IPS-NIHi11 (cell line): ENCODE results near the gene MARCHF9.
A peak's percentile ranks its signal among the peaks of the same experiment; 100 is the strongest.

ENCODE experiments used
- DNase-seq: peaks from one replicate; pipeline ENCODE4 v3.0.0; 2012; ENCODE audit warnings: mixed read lengths, low spot score

Gene MARCHF9

DNA sequence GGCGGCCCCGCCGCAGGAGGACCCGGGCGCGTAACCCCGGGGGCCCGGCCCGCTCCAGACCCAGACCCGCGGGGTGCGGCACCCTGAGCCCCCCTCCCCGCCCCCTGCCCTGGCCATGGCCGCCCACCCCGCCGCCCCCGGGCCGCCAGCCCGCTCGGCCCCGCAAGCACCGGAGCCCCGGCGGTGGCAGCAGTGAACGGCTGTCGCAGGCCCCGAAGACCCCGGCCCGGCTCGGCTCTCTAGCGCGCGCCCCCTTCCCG is 221 bp downstream of the MARCHF9 start:
- DNase-seq, result peak; percentile 18

DNA sequence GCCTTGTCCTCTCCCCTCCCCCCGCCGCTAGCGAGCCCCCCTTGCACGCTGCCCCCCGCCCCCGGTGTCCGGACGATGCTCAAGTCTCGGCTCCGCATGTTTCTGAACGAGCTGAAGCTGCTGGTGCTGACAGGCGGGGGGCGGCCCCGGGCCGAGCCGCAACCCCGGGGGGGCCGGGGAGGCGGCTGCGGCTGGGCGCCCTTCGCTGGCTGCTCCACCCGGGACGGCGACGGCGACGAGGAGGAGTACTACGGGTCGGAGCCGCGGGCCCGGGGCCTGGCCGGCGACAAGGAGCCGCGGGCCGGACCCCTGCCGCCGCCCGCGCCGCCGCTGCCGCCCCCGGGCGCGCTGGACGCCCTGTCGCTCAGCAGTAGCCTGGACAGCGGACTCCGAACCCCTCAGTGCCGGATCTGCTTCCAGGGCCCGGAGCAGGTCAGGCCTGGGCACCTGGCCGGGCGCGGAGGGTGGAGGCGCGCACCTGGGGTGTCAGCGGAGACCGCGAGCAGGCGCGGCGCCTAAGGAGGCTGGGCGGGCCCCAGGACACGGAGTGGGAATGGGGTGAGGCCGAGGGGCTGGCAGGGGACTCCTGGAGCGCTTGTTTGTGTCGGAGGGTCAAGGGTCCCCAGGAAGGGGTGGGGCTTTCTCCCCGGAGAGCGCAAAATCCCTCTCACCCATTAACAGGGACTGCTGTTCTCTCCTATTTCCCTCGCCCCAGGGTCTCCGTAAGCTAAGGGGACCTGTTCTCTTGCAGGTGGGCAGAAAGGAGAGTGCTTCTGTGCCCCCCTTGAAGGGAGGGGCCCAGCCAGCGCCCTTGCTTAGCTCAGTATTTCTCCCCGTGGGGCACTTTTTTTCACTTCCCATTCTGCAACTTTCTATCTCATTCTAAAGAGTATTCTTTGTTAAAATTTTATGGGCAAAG is 810 bp downstream of the MARCHF9 start:
- peak; percentile 49 for DNase-seq

DNA sequence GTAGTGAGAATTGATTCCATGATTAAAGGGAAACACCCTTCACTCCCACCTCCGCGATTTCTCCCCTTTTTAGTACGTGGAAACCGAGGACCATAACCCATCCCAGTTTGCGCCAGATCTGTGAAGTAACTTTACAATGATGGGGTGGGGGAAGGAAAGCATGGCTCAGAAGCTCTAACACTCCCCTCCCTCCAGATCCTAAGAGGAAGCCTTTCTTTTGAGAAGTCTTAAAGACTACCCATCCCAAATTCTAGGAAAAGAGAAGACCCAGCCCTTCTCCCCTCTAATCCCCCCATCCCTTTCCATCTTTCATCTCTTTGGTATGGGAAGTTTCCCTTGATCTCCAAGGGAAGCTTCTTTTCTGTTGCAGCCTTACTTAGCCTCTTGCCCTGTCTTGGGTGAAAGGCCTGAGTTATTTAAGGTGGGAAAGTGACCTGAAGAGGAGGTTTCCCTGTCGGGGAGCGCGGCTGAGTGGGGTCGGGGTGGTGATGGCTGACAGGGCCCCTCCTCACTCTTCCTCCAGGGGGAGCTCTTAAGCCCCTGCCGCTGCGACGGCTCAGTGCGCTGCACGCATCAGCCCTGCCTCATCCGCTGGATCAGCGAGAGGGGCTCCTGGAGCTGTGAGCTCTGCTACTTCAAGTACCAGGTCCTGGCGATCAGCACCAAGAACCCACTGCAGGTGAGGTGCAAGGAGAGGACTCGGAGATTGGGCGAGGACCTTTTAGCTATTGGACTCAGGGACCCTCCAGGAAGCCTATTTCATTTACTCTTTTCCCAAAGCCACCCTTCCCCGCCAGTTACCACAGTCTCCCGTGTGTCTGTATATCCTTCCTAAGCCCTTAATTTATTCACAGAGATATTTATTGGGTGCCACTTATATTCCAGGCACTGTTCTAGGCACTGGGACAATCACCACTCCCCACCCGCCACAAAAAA is 1.8 kb downstream of the MARCHF9 start:
- peak; percentile 82 for DNase-seq

DNA sequence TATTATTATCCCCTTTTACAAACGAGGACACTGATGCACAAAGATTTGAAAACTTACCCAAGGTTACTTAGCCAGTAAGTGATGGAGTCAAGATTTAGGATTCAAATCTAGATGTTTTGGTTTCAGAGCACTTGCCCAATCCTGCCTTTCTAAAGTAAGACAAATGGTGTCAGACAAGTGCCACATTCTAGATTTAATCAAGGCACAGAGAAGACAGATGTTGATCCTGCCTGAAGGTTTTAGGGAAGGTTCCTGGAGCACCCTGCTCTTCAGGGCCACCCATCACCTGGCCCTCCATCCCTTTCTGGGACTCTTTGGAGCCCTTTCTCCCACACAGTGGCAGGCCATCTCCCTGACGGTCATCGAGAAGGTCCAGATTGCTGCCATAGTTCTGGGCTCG is 2.9 kb downstream of the MARCHF9 start:
- no peak for DNase-seq

DNA sequence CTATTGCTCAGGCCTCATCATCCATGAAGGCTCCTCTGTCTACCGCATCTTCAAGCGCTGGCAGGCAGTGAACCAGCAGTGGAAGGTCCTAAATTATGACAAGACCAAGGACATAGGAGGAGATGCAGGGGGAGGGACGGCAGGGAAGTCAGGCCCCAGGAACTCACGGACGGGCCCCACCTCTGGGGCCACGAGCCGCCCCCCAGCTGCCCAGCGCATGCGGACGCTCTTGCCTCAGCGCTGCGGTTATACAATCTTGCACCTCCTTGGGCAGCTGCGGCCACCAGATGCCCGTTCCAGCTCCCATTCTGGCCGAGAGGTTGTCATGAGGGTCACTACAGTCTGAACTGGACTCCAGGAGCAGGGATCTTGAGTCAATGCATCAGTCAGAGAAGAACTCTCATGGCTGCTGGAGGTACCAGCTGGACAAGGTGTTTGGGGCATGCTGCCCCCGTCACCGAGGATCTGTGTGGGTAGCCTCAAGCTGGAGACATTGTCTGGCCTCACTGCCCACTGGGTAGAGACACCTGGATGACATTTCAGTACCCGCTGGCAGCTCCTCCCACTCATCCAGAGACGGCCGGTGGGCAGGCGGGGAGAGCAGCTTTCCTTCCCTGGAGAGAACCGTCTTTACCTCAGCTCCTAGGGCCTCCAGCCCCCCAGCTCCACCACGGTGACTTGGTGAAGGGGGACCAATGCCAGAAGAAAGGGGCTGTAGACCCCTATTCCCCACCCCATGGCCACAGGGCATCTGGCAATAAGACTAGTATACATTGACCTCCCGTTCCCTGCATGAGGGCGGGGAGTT is 3.9 kb downstream of the MARCHF9 start:
- no peak for DNase-seq

DNA sequence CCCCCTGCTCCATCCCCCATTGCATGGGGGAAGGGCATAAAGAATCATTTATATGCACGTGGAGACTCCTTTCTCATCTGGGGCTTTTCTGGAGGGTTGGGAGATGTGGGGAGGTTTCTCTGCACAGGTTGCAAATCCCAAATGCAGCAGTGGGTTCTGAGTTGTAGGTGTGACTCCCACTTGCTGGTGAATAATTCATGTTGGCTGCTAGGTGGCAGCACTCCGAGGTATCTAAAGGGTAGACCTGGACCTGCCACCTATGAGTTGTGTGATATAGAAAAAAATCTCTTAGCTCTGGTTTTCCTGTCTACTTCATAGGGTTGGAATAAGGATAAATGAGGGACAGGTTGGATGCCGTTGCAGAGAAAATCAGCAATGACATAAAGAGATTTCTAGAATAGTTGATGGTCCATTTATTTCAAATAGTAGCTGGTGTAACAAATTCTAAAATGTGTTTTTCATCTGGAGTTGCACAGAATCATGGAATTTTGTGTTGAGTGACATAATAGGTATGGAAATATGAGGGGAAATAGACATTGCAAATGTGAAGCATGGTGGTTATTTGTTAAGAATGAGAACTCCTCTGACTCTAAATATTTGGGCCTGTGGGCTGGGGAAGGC is 4.6 kb downstream of the MARCHF9 start:
- DNase-seq, result peak; percentile 42

DNA sequence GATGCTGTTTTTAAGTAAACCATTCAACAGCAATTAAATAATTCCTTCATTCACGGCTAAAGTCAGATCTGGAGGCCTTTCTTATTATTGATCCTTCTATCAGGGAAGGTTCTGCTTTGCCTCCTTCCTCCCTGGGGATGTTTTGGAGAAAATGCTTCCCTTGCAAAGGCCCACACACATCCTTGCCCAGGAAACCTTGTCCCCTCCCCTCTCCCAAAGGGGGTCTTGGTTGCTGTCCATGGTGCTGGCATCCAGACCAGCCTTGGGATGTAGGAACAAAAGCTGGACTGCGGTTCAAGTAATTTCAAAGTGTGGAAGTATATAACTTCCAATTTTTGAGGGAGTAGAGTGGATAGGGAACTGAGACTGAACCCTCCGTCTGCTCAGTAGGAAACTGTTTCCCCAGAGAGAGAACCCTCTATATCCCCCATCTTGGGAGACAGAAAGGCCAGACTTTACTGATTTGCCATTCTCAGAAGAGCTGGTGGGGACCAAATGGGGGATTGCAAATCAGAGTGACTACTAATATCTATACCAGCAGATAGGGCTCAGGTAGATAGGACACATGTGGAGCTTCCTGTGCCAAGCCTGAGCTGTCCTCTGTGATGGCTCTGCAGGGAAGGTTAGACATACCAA is 5.6 kb downstream of the MARCHF9 start:
- DNase-seq, result peak; percentile 77

DNA sequence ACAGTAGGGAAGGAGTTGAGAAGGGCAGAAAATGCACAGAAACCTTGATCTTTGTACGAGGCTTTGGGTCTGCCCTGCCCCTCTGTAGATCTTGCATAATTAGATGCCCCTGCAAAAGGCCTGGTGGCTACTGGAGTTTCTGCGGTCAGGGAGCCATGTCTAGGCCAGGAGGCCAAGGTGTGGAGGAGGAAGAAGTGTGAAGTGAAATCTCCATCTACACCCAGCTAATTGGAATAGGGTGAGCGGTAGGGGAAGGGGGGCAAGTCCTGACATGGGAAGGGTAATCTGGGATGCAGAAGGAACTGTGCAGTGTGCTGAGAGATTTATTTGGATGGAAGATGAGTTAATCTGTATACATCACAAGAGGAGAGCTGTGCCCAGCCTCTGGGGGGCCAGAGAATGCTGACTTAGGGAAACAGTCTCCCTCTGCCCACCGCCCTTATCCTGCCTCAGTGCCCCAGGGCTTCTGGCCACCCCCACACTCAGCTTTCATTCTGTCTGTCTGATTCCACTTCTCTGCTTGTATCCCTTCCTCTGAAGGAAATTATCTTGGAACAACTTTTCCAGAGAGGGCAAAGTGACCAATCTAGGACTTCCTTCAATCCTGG is 6.6 kb downstream of the MARCHF9 start:
- no peak for DNase-seq

DNA sequence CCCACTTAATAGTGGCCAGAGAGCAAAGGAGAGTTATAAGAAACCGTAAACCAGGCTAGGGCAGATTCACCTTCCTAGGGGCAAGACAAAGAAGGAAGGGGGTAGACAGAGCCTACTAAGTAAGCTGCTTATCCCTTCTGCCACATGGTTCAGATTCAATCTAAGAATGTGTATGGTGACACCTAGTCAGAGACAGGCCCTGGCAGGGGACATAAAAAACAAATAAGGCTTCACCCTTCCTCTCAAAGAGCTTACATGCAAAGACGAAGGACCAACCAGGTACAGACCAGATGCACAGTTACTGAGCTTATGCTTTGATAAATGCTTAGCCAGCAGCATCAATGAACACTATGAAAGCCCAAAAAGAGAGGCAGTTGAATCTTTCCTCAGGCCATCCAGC is 7.6 kb downstream of the MARCHF9 start:
- no peak for DNase-seq

DNA sequence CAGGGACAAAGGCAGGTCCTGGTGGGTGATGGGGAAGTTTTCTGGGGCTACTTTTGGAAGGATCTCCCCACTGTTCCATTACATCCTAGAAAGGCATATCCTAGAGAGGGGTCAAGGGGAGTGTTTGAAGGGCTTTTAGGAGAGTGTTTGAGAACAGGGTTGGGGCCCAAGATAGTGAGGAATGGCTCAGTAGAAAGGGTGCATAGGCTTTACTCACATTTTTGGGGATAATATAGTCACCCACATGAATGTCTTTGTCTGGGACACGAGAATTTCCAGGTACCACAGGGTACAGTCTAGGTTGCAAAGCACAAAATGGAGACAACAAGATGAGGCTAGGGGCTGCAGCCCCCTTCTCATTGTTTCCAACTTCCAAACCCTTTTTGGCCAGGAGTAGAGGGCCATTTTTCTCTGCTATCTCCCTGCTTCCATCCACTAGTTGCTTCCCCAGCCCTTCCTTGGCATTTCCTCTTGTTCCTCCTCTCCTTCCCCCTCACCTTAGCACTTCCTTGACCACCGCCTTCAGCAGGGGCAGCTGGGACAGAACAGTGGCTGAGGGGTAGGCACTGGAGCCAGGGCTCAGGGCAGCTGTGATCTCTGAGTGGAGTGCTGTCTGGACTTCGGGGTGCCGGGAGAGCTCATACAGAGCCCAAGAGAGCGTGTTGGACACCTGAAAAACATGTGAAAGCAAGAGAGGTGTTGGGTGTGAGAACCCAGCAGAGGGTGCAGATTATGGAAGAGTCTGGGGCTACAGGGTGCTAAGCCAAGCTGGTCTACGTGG is 9.2 kb downstream of the MARCHF9 start:
- no peak for DNase-seq

DNA sequence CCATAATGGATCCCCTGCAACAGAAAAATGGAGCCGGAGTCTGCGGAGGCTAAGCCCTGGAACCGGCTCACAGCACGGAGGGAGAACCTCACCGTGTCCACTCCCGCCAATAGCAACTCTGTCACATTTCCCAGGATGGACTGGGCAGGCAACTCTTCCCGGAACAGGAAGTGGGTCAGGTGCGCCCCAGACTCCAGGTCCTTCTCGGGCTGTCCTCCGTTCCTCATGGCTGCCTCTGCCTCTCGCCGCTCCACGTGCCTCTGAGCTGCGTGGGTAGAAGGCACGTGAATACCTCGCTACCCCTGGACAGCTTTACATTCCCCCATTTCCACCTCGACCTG is 9.7 kb downstream of the MARCHF9 start:
- peak; percentile 31 for DNase-seq

DNA sequence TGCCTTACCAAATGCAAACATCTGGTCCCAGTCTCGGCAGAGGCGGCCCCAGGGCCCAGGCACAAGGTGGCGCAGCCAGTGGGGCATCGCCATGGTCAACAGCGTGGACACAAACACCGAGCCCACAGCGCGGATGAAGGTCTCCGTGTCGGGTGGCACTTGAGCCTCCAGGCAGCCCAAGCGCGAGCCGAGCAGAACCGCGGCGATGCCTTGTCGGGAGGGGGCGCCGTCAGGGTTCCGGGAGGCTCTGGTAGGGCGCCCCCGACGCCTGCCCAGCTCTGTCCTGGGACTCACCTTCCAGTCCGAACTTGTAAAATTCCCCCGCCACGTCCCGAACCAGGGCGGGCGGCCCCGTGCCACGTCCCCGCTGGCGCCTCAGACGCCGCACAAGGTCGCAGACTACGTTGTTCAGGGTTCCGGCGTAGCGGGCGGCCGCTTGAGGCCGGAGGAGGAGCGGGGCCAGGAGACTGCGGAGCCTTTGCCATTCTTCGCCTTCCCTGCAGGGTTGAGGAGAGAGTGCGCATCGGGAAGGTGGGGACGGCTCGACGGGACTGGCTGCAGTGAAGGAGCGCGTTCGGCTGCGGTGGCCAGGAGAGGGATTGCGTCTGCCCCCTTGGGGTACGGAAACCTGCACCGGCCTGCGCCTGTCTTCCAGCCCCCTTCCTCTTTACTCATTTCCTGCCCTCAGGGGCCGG is 10.2 kb downstream of the MARCHF9 start:
- DNase-seq, result peak; percentile 66

DNA sequence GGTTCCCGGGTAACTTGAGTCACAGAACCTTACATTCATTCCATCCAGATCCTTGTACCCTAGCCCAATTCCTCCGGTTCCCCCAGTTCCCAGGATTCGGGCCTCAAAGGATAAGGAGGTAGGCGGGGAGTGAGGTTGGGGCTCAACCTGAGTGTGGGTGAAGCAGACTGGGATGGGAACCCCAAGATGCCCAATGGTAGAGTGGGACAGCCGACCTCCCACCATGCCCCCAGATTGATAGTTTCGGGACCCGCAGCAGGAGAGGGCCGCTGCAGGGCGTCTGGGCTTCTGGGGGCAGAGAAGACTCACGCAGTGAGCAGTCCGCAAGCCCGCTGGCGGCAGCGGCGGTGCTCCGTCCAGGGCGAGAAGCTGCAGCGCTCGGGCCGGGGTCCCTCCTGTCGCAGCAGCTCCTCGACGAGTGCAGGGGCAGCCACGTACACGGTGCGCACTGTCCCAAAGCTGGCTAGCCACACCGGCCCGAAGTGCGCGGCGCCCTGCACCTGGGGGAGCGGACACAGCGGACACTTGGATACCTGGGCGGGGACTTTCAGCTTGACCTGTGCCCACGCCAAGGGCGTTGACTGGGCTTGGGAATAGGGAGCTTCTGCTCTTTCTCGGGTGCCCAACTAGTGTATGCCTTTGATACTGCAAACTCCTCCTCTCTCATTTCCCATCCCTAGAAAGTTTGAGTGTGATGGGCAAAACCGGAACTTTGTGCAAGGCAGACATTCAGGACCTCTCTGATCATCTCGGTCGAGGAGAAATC is 11.0 kb downstream of the MARCHF9 start:
- peak; percentile 18 for DNase-seq

DNA sequence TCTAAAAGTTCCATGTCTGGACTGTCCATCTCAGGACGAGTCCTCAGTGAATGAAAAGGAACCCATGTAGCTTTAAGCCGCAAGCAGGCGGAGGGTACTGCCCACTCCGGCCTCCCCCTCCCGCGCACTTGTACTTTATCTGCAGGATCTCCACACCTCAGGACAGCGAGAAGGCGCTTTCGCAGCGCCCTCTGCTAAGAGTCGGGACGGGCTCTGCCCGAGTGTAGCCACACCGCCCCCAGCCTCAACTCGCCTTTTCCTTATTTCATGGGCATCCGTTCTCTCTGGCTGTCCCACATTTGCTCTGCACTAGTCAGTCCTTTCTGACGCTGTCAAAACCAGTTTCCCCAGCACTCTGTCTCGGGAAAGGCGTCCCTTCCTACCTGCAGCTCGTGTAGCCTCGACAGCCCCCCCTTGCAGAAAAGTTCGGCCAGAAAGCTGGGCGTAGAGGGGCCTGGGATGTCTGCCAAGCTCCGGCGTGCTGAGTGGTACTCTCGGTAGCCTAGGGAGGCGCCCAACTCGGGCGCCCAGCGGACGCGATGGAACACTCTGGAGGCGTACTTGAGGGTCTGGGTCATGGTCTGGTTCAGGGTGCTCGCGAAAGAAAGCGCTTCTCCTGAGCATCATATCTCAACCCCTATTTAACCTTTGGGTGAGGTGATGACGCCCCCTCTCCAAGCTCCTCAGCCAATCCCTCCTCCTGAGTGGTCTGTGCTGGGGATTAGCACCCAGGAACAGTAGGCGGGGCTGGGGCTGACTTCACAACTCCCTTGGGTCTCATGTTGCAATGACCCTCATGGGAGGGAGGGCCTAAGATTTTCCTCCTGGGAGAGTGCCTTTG is 11.8 kb downstream of the MARCHF9 start, which contains the start of gene CYP27B1:
Gene CYP27B1 (minus strand): TSS at position 615 of the 841 bp plus-strand sequence. CDS start 37 bp downstream, at position 578.
- DNase-seq, result peak; percentile 63

DNA sequence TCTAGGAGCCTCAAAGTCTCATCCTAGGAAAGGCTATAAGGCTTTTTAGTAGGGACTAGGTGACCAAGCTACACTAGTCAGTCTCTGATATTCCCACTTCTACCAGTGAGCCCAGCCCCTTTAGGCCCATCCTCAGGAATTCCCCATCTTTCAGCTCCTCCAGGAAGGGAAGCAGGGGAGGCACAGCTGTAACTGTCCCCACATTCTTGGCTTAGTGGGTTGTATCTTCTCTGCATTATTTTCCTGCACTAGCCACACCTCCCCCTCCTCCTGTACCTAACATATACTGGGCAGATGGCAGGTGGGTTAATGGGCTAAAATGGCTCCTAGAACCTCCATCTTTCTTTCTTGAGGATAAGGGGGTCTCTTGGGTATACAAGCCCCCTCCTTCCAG is 12.4 kb downstream of the MARCHF9 start:
- no peak for DNase-seq

DNA sequence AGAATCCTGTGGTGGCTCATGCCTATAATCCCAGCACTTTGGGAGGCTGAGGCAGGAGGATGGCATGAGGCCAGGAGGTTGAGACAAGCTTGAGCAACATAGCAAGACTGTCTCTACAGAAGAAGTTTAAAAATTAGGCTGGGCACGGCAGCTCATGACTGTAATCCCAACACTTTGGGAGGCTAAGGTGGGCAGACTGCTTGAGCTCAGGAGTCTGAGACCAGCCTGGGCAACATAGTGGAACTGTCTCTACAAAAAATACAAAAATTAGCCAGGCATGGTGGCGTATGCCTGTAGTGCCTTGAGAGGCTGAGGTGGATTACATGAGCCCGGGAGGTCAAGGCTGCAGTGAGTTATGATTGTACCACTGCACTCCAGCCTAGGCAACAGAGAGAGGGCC is 13.0 kb downstream of the MARCHF9 start:
- no peak for DNase-seq

DNA sequence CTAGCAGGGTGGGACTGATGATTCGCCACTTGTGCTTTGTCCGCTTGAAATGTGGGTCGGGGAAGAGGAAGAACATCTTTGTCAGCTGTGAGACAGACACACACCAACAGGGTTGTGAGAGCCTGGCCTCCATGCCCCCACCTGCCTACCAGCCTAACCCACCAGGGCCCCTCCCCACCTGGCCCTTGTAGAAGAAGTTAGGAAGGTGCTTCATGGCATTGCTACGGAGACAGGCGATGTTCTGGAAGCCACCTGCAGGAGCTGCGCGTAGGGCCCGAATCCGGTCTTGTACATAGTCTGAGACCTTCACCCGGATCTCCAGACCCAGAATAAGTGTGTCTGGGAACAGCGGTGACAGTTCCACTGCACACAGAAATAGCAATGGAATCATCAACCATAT is 14.7 kb downstream of the MARCHF9 start:
- DNase-seq, result no peak

DNA sequence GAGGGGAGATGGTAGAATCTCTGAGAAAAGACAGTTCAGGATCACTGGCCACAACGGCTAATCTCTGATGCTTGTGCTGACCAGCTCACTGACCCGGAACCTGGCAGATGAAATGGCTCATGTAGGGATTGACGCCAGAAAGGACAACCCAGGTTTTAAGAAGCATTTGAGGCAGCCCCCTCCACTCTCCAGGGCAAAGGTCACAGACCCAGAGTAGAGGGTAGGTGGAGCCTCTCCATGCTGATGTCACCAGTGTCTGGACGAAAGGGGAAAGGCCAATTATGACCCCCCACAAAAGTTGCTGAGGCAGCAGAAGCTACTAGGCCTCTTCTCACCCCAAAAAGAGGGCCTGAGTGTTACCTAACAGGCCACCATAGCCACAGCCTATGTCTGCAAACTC is 15.8 kb downstream of the MARCHF9 start:
- DNase-seq, result no peak
